Measurements from ENCODE around the gene DCDC2C. TPM values are rescaled to one million over a fixed set of nuclear protein-coding genes. Genes with fewer than 3 reads are reported as not detected.

The DCDC2C gene
- total and polyA plus RNA-seq, 10 donors, result 0.03 to 0.22 TPM; not detected in 8

- H3K4me3 ChIP-seq, result no peak overlapping the region
- WGBS, 5 donors, result 70 to 84% (median 78%) methylated on average over 4 of the region's 4 CpGs
- H3K27me3 ChIP-seq (replicated peaks in 1 of 7), result no peaks in the 10 kb centered on the region
- no peak for DNase-seq
- no peaks in the 10 kb centered on the region for H3K4me1 ChIP-seq
- H3K27ac ChIP-seq, result no peak overlapping the region
- H3K36me3 ChIP-seq, result no peaks in the 10 kb centered on the region
- intact Hi-C loops (cut with DNase I; ENCODE audit: low total_unique reads), result no loop called here
- peaks cover 0 to 35% (median 19%) of the 10 kb centered on the region in 8 donors for H3K9me3 ChIP-seq
- TF ChIP-seq POLR2AphosphoS5 (IDR thresholded peaks at IDR 0.05) (no peak), CTCF (IDR thresholded peaks at IDR 0.05 in 8 of 11, conservative IDR thresholded peaks at IDR 0.05 in 3 of 11) (no peak), POLR2A (IDR thresholded peaks at IDR 0.05) (no peak)
Measured at GRCh38 chr2:3857576-3857975, 154.2 kb downstream of the DCDC2C start.

GRCh38 chr2:3864943-3865865, 161.8 kb downstream of the DCDC2C start:
- Histone ChIP-seq H3K4me1 (no peaks in the 10 kb centered on the region), H3K9me3 (peaks cover 0 to 1% (median 0%) of the 10 kb centered on the region in 8 donors), H3K27me3 (replicated peaks in 1 of 7) (peaks cover 0 to 5% (median 0%) of the 10 kb centered on the region in 7 donors), H3K36me3 (no peaks in the 10 kb centered on the region), H3K27ac (no peak overlapping the region), H3K4me3 (no peak overlapping the region)
- TF ChIP-seq POLR2A (IDR thresholded peaks at IDR 0.05) (no peak), POLR2AphosphoS5 (IDR thresholded peaks at IDR 0.05) (no peak), CTCF (IDR thresholded peaks at IDR 0.05 in 8 of 11, conservative IDR thresholded peaks at IDR 0.05 in 3 of 11) (no peak)
- intact Hi-C loops (cut with DNase I; ENCODE audit: low total_unique reads), result no loop called here
- no peak for DNase-seq
- 77 to 93% (median 83%) methylated on average over 16 of the region's 16 CpGs for WGBS, 5 donors

GRCh38 chr2:3867469-3867868, 164.1 kb downstream of the DCDC2C start:
- Histone ChIP-seq H3K27ac (no peak overlapping the region), H3K27me3 (replicated peaks in 1 of 7) (peaks cover 0 to 5% (median 0%) of the 10 kb centered on the region in 7 donors), H3K36me3 (no peaks in the 10 kb centered on the region), H3K9me3 (no peaks in the 10 kb centered on the region), H3K4me1 (no peaks in the 10 kb centered on the region), H3K4me3 (no peak overlapping the region)
- 77 to 91% (median 87%) methylated on average over 5 of the region's 5 CpGs for WGBS, 5 donors
- TF ChIP-seq POLR2A (IDR thresholded peaks at IDR 0.05), result no peak
- TF ChIP-seq POLR2AphosphoS5 (IDR thresholded peaks at IDR 0.05), result no peak
- no peak for TF ChIP-seq CTCF (IDR thresholded peaks at IDR 0.05 in 8 of 11, conservative IDR thresholded peaks at IDR 0.05 in 3 of 11)
- intact Hi-C loops (cut with DNase I; ENCODE audit: low total_unique reads), result no loop called here
- no peak for DNase-seq

Measured in spleen (tissue), 11 donors.